Measurements from ENCODE around the gene GIMD1. TPM values are rescaled to one million over a fixed set of nuclear protein-coding genes. Genes with fewer than 3 reads are reported as not detected.

The GIMD1 gene
- total and polyA plus RNA-seq, 9 of the 15 experiments (the other 6 are each of a cell fraction or from before 2014, with no cell fraction given), result not detected

GRCh38 chr4:106316773-106317409 is 51.7 kb downstream of the GIMD1 start:
- intact Hi-C loops (cut with micrococcal nuclease) (loop anchor here (5.0 kb wide), 1 partner anchor 1405 kb away; the partner anchor contains the start of gene PAPSS1), in situ Hi-C loops (cut with MboI) (loop anchor here (25.0 kb wide), 1 partner anchor 1395 kb away; the partner anchor contains the start of gene PAPSS1)
- TF ChIP-seq KDM2B (CRISPR knock-in tag; IDR thresholded peaks at IDR 0.05) (0 out of 2 replicates have a peak, but pooled peaks have one; percentile 8), KHSRP (IDR thresholded peaks at IDR 0.05) (peak; percentile 17; the same call in 1 of the 2 replicates), SIRT6 (IDR thresholded peaks at IDR 0.05; ENCODE audit: low read depth, low read length) (no peak), CBX3 (IDR thresholded peaks at IDR 0.05; ENCODE audit: borderline replicate concordance in 1 of 2, low read length in 2 of 2) (0 out of 3 replicates have a peak, but pooled peaks of 1 of the 2 experiments have one; percentile 6), CHD1 (IDR thresholded peaks at IDR 0.05; ENCODE audit: low read length) (peak; percentile 5)
- FAIRE-seq (no peak), DNase-seq (ENCODE audit: extremely low read depth in 1 of 4, low spot score in 3 of 4) (peak; percentile 10 to 32 (median 28)), ATAC-seq (no peak)
- ChIA-PET CTCF (ENCODE audit: low intra/inter-chr PET ratio) (no interaction called here), POLR2A (interaction anchor here (1.7 kb wide), 1 partner anchor 10 kb away, joined by 5 read pairs; no protein-coding TSS in a partner anchor)
- Histone ChIP-seq H3K79me2 (ENCODE audit: control insufficient read depth, insufficient read depth, low read length) (peaks cover 90% of the 10 kb centered on the region), H3K27ac (ENCODE audit: extremely low read depth, low read depth, low read length) (peak overlapping the region; percentile 99), H3K4me2 (ENCODE audit: insufficient read depth, low read length) (peak overlapping the region; percentile 98), H3K4me1 (replicated peaks in 1 of 2; ENCODE audit: control insufficient read depth in 2 of 2, insufficient read depth in 2 of 2, low read length in 2 of 2) (peaks cover 8 to 15% of the 10 kb centered on the region in 2 experiments; a peak in 4 of 5 replicates), H3K9me1 (ENCODE audit: control insufficient read depth, insufficient read depth, low read length) (no peaks in the 10 kb centered on the region), H3K36me3 (ENCODE audit: control insufficient read depth, insufficient read depth, low read length) (peaks cover 8% of the 10 kb centered on the region; the same call in 2 of the 3 replicates), H2AFZ (ENCODE audit: low read depth, low read length) (peak overlapping the region; percentile 99), H3K27me3 (ENCODE audit: control insufficient read depth in 2 of 2, insufficient read depth in 2 of 2, low read length in 2 of 2) (no peaks in the 10 kb centered on the region), H3K9ac (ENCODE audit: insufficient read depth in 1 of 2, low read depth in 2 of 2, low read length in 2 of 2) (peak overlapping the region; percentile 98), H4K20me1 (replicated peaks; ENCODE audit: control insufficient read depth, insufficient read depth, low read length) (no peaks in the 10 kb centered on the region), H3K4me3 (peak overlapping the region; percentile 96), H3K9me3 (replicated peaks; ENCODE audit: control insufficient read depth, insufficient read depth, low read depth, low read length) (no peaks in the 10 kb centered on the region)
- BruUV-seq (replicated peaks), result TSS peak; percentile 71
- under 1% methylated on average over 13 of the region's 13 CpGs for WGBS (ENCODE audit: insufficient coverage, low coverage, missing lambda C conversion rate)

Measured in K562 (cell line).